Nephron progenitor cell (in vitro differentiated cells): ENCODE data around the gene TRIM45.
A peak's percentile ranks its signal among the peaks of the same experiment; 100 is the strongest.

Source experiments
- DNase-seq: peaks from one replicate; pipeline ENCODE4 v3.0.0; 2021
- H3K27ac Mint-ChIP-seq: 2 replicates; pipeline ENCODE4 v1.8.0; 2021; ENCODE audit warnings: mild to moderate bottlenecking, moderate library complexity, mixed read lengths
- H3K27me3 Mint-ChIP-seq: 2 replicates; pipeline ENCODE4 v1.8.0; 2021; ENCODE audit warnings: mild to moderate bottlenecking, low read depth, mixed read lengths; ENCODE audit not compliant: poor library complexity
- H3K36me3 Mint-ChIP-seq: 2 replicates; pipeline ENCODE4 v1.8.0; 2021; ENCODE audit warnings: low read depth, mixed read lengths
- H3K4me1 Mint-ChIP-seq: 2 replicates; pipeline ENCODE4 v1.8.0; 2021; ENCODE audit warnings: mixed read lengths
- H3K4me3 Mint-ChIP-seq: 2 replicates; pipeline ENCODE4 v1.8.0; 2021; ENCODE audit warnings: mild to moderate bottlenecking, moderate library complexity, mixed read lengths
- H3K9me3 Mint-ChIP-seq: 2 replicates; pipeline ENCODE4 v1.8.0; 2021; ENCODE audit warnings: mild to moderate bottlenecking, moderate library complexity, mixed read lengths
- TF ChIP-seq, protein P1 (sequence below): fragments of 200-600 bp; sonication (generic); IDR thresholded peaks from 2 replicates; pipeline ENCODE4 v1.5.0; 2021; ENCODE audit warnings: antibody characterized with exemption

Gene TRIM45

DNA sequence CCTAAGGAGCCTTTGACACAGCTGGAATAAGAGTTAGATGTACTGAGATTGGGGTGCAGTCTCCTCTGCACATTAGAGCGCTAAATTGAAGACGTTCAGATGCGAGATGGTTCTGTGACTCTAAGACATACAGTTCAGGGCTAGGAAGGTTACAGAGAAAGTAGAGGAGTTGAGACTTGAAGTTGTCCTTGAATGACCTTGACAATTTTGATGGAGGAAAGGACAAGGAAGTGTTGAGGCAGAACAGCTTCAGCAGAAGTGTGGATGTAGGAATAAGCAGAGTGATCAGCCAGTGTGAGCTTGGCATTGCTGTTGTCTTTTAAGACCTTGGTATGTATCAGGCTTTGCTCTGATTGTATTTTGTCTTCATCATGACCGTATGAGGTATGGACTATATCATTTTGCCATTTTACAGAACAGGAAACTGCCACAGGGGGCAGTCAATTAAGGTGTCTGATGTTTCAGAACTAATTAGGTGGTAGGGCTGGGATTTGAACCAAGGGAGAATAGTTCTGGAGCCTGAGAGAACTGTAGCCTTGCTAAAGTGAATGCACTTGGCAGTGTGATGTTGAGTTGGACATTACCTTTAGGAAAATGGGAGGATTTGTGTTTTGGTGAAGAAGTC, 52.2 kb downstream of the TRIM45 start:
- H3K36me3 Mint-ChIP-seq, result peaks cover 10% of the 10 kb centered on the region
- H3K4me1 Mint-ChIP-seq, result peaks cover 10% of the 10 kb centered on the region
- TF ChIP-seq, protein P1, sequence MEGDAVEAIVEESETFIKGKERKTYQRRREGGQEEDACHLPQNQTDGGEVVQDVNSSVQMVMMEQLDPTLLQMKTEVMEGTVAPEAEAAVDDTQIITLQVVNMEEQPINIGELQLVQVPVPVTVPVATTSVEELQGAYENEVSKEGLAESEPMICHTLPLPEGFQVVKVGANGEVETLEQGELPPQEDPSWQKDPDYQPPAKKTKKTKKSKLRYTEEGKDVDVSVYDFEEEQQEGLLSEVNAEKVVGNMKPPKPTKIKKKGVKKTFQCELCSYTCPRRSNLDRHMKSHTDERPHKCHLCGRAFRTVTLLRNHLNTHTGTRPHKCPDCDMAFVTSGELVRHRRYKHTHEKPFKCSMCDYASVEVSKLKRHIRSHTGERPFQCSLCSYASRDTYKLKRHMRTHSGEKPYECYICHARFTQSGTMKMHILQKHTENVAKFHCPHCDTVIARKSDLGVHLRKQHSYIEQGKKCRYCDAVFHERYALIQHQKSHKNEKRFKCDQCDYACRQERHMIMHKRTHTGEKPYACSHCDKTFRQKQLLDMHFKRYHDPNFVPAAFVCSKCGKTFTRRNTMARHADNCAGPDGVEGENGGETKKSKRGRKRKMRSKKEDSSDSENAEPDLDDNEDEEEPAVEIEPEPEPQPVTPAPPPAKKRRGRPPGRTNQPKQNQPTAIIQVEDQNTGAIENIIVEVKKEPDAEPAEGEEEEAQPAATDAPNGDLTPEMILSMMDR, result no peak
- no peaks in the 10 kb centered on the region for H3K9me3 Mint-ChIP-seq
- DNase-seq, result no peak
- H3K27ac Mint-ChIP-seq, result no peak overlapping the region
- no peak overlapping the region for H3K4me3 Mint-ChIP-seq
- H3K27me3 Mint-ChIP-seq, result no peaks in the 10 kb centered on the region

DNA sequence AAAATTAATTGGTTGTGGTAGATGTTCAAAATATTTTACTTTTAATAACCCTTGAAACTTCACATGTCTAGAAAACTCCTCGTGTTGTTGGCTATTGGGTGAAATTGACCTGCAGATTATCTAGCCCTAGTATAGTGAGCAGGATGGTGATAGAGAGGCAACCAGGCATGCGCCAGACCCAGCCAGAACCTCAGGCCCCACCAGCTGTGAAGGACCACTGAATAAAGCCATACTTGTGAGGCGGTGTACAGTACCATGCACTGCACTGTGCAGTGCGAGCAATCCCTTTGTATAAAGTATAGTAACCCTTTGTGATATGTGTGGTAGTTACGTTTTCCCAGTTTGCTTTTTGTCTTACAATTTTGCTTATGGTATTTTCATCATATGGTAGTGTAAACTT, 53.0 kb downstream of the TRIM45 start:
- H3K4me1 Mint-ChIP-seq, result peaks cover 15% of the 10 kb centered on the region
- DNase-seq, result no peak
- H3K27me3 Mint-ChIP-seq, result no peaks in the 10 kb centered on the region
- TF ChIP-seq, protein P1, result no peak
- H3K36me3 Mint-ChIP-seq, result peaks cover 16% of the 10 kb centered on the region
- no peak overlapping the region for H3K27ac Mint-ChIP-seq
- no peak overlapping the region for H3K4me3 Mint-ChIP-seq
- no peaks in the 10 kb centered on the region for H3K9me3 Mint-ChIP-seq

DNA sequence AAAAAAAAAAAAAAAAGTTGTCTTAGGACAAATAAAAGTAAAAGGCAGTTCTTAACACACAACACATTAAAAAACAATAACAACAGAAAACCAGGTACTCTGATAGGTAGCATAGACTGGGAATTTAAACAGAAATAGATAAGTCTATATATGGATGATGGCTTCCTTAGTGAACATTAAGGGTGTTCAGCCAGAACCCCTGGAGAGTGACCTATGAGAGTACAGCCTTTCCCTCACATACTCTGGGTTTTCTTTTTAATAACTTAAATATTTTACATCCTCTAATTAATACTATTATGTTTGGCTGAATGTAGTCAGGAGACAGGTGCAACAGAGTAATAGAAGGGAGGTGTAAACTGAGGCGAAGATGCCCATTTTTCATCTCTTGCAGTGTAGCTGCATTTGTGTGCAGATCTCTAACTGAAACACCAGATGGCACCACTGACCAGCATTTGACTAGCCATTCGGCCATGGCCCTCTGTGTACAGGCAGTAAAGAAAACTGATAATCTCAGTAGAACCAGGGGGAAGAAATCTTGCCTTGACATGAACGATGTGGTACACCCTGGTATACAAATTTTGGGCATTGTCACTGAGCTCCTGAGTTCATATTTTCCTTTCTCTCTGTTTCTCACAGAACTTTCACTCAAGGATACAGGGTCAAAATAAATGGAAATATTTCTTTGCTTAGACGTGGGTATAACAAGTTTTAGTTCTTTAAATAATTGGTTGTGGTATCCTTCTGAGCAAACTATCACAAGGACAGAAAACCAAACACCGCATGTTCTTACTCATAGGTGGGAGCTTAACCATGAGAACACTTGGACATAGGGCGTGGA, 53.8 kb downstream of the TRIM45 start:
- peak; percentile 56 for DNase-seq
- Mint-ChIP-seq H3K27me3 (no peaks in the 10 kb centered on the region), H3K4me3 (no peak overlapping the region), H3K9me3 (no peaks in the 10 kb centered on the region), H3K36me3 (peaks cover 16% of the 10 kb centered on the region), H3K4me1 (peaks cover 16% of the 10 kb centered on the region), H3K27ac (no peak overlapping the region)
- TF ChIP-seq, protein P1, result peak; percentile 83

DNA sequence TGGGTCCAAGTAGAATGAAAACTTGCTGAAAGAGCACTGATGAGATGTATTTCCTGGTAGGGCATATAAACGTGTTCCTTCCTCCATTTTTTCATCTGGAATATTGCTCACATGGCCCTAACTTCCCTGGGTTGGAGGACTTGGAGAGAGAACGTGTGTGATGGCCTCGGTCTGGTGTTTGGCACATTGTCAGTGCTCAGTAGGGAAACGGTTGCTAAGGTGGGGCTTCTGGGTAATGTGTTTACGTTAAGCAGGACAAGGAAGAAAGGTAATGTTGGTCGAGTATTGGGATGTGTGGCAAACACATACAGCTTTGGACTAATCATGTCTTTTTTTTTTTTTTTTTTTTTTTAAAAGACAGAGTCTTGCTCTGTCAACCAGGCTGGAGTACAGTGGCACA, 55.2 kb downstream of the TRIM45 start:
- no peak for DNase-seq
- Mint-ChIP-seq H3K27me3 (no peaks in the 10 kb centered on the region), H3K4me3 (no peak overlapping the region), H3K36me3 (peaks cover 11% of the 10 kb centered on the region), H3K9me3 (no peaks in the 10 kb centered on the region), H3K4me1 (peaks cover 26% of the 10 kb centered on the region), H3K27ac (peak overlapping the region; percentile 82)
- TF ChIP-seq, protein P1, result no peak

DNA sequence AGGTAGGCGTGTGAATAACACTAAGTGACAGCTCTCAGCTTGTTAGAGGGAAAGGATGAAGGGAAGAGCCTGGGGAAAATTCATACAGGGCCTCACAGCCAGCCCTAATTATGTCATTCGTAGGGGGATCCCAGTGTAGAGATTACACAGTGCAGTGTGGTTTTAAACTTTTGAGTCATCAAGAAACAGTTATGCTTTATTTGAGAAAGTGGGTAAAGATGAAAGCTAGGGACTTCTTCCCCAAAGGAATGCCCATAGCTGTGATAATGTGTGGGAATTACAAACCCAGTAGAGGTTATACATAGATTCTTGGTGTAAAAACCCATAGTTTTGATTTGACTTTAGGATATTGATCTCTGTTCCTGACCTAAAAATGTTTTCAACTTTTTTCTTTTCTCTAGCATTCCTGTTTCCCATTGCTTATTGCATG, 59.5 kb downstream of the TRIM45 start:
- Mint-ChIP-seq H3K4me1 (peaks cover 45% of the 10 kb centered on the region), H3K27ac (no peak overlapping the region), H3K4me3 (no peak overlapping the region), H3K27me3 (no peaks in the 10 kb centered on the region), H3K9me3 (no peaks in the 10 kb centered on the region), H3K36me3 (peaks cover 11% of the 10 kb centered on the region)
- DNase-seq, result no peak
- TF ChIP-seq, protein P1, result no peak
